ENCODE measurements around the gene ESRP2.

GRCh38 chr16:68234188-68235107, 1.5 kb downstream of the ESRP2 start:
- TF ChIP-seq POLR2AphosphoS5 (IDR thresholded peaks at IDR 0.05; ENCODE audit: low read depth, low read length) (no peak), REST (IDR thresholded peaks at IDR 0.05; ENCODE audit: insufficient read depth in 1 of 2, low read depth in 2 of 2, low read length in 2 of 2) (no peak), TAF1 (IDR thresholded peaks at IDR 0.05; ENCODE audit: borderline replicate concordance, insufficient read depth, low read length) (no peak)

Measured in PFSK-1 (cell line).